Ishikawa (cell line): ENCODE data around the gene USP53.

Experiments used
- CEBPB ChIP-seq: IDR thresholded peaks from 2 replicates; pipeline ENCODE4 v1.6.1; 2012
- CREB1 ChIP-seq: IDR thresholded peaks from 2 replicates; pipeline ENCODE4 v1.6.1; 2012; ENCODE audit warnings: low read depth
- EGR1 ChIP-seq: IDR thresholded peaks from 2 replicates; pipeline ENCODE4 v1.6.1; 2012
- EP300 ChIP-seq: IDR thresholded peaks from 2 replicates; pipeline ENCODE4 v1.6.1; 2012; ENCODE audit warnings: borderline replicate concordance
- FOXM1 ChIP-seq: IDR thresholded peaks from 2 replicates; pipeline ENCODE4 v1.6.1; 2012; ENCODE audit warnings: low read depth, borderline replicate concordance
- MAX ChIP-seq: IDR thresholded peaks from 2 replicates; pipeline ENCODE4 v1.6.1; 2012
- NFIC ChIP-seq: IDR thresholded peaks from 2 replicates; pipeline ENCODE4 v1.6.1; 2012
- RAD21 ChIP-seq: IDR thresholded peaks from 2 replicates; pipeline ENCODE4 v1.6.1; 2012; ENCODE audit warnings: low read depth
- REST ChIP-seq: IDR thresholded peaks from 2 replicates; pipeline ENCODE4 v1.6.1; 2012; ENCODE audit warnings: low read depth, mild to moderate bottlenecking
- TAF1 ChIP-seq: IDR thresholded peaks from 2 replicates; pipeline ENCODE4 v1.6.1; 2012; ENCODE audit warnings: low read depth, mild to moderate bottlenecking
- TCF12 ChIP-seq: IDR thresholded peaks from 2 replicates; pipeline ENCODE4 v1.6.1; 2012; ENCODE audit warnings: low read depth
- TEAD4 ChIP-seq: IDR thresholded peaks from 2 replicates; pipeline ENCODE4 v1.6.1; 2012
- USF1 ChIP-seq: IDR thresholded peaks from 2 replicates; pipeline ENCODE4 v1.6.1; 2012
- YY1 ChIP-seq: IDR thresholded peaks from 2 replicates; pipeline ENCODE4 v1.6.1; 2012; ENCODE audit warnings: low read depth
- ZBTB7A ChIP-seq: IDR thresholded peaks from 2 replicates; pipeline ENCODE4 v1.6.1; 2012; ENCODE audit warnings: low read depth

USP53 gene

GRCh38 chr4:119209077-119209476 is 3.4 kb upstream of the USP53 start:
- TF ChIP-seq TEAD4 (no peak), CREB1 (no peak), REST (no peak), NFIC (no peak), YY1 (no peak), ZBTB7A (no peak), EP300 (no peak), MAX (no peak)

DNA sequence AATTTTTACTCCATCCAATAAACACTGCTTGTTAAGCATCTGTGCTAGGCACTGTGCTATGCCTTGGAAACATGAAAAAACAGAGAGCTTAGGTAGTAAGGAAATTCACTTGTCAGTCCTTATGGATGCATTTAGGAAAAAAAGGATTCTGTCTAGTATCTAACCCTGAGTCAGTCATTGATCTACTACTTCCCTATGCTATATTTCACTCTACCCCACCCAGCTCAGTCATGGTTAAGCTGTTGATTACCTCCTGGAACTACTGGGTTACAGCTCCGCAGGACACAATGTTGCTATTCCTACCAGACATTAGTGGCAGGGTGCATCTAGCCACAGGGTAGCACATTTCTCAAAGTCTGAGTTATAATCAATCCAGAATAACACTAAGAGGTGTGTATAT is 2.9 kb upstream of the USP53 start:
- no peak for TF ChIP-seq FOXM1
- no peak for TF ChIP-seq EGR1
- TF ChIP-seq RAD21: no peak
- TF ChIP-seq YY1: no peak
- no peak for TF ChIP-seq NFIC
- no peak for TF ChIP-seq TEAD4
- no peak for TF ChIP-seq EP300
- TF ChIP-seq CREB1: no peak
- no peak for TF ChIP-seq CEBPB
- no peak for TF ChIP-seq ZBTB7A
- TF ChIP-seq TCF12: no peak
- no peak for TF ChIP-seq REST
- TF ChIP-seq MAX: no peak

DNA sequence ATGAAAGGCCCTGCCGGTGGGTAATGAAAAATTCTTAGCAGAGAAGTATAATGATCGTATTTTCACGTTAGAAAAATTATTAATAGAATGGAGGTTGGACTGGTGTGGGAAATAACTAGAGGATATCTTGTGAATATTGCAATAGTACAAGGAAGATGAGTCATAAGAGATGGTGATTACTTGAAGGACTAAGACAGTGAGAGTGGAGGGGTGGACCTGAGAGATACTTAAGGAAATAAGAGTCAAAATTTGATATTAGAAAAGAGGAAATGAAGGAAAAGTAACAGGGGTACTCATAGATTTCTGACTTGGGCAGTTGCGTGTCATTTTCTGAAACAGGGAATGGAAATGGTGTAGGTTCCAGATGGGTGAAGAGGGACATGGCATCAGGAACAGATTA is 1.7 kb upstream of the USP53 start:
- TF ChIP-seq CREB1 (no peak), NFIC (no peak), MAX (no peak), EP300 (no peak), TAF1 (no peak), ZBTB7A (no peak), TCF12 (no peak), USF1 (no peak), TEAD4 (no peak), EGR1 (no peak), YY1 (no peak), RAD21 (no peak), REST (no peak), FOXM1 (no peak), CEBPB (no peak)

GRCh38 chr4:119211867-119212233 is 663 bp upstream of the USP53 start:
- no peak for TF ChIP-seq EGR1
- no peak for TF ChIP-seq FOXM1

DNA sequence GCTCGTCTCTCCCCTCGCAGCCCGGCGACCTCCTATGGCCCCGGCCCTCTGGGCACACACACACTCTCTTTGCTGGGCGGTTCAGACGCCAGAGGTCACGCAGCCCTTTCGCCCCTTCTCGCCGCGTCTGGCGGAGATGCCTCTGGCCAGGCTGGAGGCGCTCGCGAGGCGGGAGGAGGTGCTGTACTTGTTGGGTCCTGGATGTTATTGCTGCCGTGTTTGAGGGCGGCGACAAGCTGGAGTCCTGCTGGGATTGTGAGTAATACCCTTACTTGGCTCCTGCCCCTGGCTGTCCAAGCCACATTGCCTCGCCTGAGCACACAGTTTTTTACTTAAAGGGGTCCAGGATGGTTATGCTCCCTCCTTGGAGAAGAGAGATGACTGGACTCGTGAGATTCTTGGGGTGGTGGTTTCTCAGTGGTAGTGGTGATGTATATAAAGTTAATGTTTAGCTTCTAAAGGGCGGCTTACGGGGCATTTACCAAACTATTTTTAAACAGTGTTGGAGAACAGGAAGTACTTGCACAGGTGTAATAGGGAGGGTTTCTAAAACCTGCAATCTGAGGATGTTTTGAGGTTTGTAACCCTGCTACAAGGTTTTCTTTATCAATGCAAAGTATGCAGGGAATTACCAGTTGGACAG is 572 bp downstream of the USP53 start:
- TF ChIP-seq YY1 (no peak), NFIC (peak; percentile 70), RAD21 (peak; percentile 30; the same call in 1 of the 2 replicates), REST (no peak), EP300 (0 out of 2 replicates have a peak, but pooled peaks have one; percentile 17), ZBTB7A (no peak; the same call in 1 of the 2 replicates), USF1 (0 out of 2 replicates have a peak, but pooled peaks have one; percentile 20), MAX (peak; percentile 83), CREB1 (no peak)
